HG03135 (cell line): ENCODE measurements around the gene PRKAG2.

Experiments used
- ATAC-seq: cut with Tn5 transposase; IDR thresholded peaks from one replicate; pipeline ENCODE4 v1.9.1; 2021; ENCODE audit warnings: mild to moderate bottlenecking, moderate library complexity; ENCODE audit not compliant: unreplicated experiment

Gene PRKAG2

GRCh38 chr7:151717918-151718317 is 159.0 kb downstream of the PRKAG2 start:
- ATAC-seq: no peak

GRCh38 chr7:151717415-151717814 is 159.5 kb downstream of the PRKAG2 start:
- ATAC-seq: no peak

DNA sequence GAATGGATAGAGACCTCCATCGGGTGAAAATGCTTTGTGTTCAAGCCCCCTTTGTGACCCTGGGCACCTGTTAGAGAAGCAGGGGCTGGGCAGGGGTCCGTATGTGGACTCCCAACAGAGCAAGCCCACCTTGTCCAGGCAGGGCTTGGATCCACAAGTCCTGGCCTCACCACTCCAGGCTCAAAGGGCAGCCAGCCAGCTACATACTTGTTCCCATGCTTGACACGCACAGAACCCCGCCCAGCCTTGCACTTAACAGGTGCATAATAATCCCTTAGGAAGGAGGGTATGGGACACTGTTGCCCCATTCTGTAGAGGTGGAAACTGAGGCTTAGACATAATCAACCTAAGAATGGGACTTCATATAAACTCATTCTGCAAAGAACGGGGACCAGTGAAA is 160.6 kb downstream of the PRKAG2 start:
- no peak for ATAC-seq

DNA sequence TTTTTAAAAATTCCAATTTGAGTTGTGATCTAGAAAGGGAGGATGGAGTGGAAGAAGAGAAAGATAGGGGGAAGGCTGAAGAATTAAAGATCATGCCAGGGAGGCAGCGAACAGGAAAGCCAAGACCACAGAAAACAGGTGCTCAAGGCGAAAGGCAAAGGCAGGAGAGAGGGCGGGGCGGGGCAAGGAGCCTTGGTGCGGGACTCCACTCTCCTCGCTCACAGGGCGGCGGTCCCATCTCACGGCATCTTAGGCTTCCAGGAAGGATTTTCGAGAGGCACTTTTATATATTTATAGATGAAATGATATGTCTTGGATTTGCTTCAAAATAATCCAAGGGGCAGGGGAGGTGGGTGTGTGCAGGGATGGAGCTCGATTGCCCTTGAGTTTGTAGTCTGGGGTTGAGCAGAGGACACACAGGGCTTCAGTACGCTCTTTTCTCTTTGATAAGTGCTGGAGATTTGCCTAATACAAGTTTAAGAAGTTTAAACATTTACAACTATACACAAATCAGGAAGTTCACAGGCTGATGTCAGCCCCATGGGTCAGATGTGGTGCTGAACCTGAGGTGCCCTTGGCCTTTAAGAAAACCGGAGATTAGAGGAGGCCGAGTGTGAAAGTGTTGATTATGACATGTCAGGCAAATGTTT is 161.1 kb downstream of the PRKAG2 start:
- ATAC-seq: no peak

DNA sequence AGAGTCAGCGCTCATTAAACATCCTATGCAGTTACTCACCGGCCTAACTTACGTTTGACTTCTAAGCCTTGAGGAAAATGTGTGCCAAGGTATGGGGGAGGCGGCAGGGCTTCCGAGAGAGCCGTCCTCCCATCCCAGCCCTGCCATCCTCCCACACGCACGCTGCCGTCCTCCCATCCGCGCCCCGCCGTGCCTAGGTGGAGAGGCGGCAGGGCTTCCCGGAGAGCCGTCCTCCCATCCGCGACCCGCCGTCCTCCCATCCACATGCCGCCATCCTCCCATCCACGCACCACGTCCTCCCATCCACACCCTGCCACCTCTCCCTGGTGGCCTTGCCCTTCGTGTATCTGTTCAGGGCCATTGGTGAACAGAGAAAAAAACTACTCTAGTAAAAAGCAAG is 162.7 kb downstream of the PRKAG2 start:
- no peak for ATAC-seq

DNA sequence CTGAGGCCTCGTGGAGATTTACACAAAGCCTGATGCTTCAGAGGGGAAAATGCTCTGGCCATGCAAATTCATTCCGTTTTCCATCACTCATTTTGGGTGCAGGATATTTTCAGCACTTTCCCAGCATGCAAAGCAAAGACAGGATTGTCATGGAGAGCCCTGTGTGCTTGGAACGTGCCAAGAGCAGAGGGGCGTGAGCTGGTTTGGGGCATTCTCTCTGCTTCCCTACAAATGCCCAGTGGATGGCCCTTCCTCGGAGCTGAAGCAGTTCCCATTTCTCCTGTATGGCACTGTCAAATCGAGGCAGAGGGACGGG is 164.1 kb downstream of the PRKAG2 start:
- ATAC-seq: no peak

- ATAC-seq: no peak
Measured at GRCh38 chr7:151711906-151712809, 164.8 kb downstream of the PRKAG2 start.

DNA sequence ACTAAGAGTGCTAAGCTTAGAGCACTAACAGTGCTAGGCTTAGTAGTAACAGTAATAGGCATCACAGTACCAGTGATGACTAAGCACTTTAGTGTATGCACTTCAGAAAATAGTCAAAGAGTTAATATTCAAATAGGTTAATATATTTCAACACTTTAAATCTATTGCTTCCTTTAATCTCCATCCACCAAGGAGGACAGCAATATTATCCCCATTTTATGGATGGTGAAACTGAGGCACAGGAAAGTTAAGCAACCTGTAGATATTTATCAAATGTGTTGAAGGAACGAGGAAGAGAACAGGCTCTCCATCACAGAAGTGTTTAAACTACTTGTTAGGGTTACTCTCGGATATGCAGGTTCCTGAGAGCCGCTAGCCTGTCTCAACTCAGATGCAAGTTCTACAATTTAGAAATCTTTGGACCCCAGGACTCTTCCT is 165.5 kb downstream of the PRKAG2 start:
- ATAC-seq: no peak

DNA sequence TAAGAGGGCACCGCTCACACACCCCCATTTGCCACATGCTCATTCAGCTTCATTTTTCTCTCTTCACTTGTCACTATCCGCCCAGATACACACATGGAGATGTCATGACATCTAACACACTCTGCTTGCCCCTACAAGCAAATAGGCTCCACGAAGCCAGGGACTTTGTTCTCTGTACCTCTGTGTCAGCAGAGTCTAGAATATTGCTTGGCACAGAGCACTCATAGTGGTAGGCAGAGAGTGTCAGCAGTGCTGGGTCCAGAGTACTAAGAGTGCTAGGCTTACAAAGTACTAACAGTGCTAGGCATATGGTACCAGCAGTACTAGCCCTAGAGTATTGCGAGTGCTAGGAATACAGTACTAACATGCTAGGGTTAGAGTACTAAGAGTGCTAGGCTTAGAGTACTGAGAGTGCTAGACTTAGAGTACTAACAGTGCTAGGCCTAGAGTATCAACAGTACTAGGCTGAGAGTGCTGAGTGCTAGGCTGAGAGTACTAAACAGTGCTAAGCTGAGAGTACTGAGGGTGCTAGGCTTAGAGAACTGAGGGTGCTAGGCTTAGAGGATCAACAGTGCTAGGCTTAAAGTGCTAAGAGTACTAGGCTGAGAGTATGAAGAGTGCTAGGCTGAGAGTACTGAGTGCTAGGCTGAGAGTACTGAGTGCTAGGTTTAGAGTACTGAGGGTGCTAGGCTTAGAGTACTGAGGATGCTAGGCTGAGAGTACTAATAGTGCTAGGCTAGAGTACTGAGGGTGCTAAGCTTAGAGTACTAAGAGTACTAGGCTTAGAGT is 166.1 kb downstream of the PRKAG2 start:
- no peak for ATAC-seq

GRCh38 chr7:151710121-151710640 is 166.7 kb downstream of the PRKAG2 start:
- no peak for ATAC-seq

DNA sequence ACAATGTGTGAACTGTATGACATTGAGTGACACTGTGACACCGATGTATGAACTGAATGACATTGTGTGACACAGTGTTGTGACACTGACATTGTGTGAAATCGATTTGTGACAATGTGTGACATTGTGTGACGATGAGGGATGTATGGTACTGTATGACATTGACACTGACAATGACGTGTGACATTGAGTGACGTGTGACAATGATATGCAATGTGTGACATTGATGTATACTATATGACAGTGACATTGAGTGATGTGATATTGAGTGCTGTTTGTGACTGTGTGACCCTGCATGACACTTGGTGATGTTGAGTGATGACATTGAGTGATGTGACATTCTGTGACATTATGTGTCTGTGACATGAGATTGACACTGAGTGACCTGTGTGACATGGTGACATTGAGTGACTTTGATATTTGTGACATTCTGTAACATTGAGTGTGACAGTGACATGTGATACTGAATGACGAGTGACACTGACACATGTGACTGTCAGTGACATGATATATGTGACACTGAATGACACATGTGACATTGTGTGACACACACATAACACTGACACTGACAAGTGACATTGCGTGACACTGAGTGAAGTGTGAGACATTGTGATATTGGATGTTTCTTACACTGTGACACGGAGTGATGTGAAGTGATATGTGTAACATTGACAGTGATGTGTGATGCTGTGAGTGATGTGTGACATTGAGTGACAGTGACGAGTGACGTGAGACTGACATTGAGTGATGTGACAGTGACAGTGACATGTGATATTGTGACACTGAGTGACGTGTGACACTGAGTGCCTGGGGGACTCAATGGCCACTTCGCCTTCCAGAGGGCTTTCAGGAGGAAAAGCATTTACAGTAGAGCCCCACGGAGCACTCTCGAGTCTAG is 167.5 kb downstream of the PRKAG2 start:
- ATAC-seq: no peak

- no peak for ATAC-seq
Measured at GRCh38 chr7:151708610-151709009, 168.3 kb downstream of the PRKAG2 start.

DNA sequence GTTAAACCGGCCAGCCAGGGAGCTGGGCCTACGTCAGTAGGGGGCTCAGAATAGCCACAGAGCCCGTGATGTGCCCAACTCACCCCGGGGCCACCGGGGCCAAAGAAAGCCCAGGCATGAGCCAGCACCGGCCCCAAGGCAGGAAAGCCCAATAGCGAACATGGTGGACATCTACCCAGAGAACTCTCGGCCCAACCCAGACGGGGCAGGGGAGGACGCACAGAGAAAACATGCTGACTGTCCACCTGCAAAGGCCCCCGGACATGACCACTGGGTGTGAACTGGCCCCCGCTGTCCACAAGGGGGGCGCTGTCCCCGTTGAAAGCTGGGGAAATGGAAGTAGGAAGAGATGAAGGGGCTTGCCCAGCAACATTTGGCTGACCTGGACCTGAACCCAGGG is 169.2 kb downstream of the PRKAG2 start:
- no peak for ATAC-seq

DNA sequence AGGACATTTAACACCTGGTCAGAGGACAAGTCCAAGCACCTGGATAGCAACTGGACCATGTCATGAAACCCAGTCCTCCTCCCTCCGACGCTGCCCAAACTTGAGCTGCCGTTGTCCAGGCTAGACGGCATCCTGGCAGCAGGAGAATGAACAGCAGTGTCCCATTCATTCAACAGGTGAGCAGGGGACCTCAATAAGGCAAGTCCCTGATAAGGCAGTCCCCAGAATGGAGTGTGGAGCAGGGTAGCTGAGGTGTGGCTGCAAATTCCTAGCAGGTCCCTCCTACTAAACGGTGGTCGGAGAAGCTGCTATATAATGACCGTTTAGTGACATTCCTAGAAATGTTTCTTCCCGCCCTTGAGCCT is 169.8 kb downstream of the PRKAG2 start:
- no peak for ATAC-seq

DNA sequence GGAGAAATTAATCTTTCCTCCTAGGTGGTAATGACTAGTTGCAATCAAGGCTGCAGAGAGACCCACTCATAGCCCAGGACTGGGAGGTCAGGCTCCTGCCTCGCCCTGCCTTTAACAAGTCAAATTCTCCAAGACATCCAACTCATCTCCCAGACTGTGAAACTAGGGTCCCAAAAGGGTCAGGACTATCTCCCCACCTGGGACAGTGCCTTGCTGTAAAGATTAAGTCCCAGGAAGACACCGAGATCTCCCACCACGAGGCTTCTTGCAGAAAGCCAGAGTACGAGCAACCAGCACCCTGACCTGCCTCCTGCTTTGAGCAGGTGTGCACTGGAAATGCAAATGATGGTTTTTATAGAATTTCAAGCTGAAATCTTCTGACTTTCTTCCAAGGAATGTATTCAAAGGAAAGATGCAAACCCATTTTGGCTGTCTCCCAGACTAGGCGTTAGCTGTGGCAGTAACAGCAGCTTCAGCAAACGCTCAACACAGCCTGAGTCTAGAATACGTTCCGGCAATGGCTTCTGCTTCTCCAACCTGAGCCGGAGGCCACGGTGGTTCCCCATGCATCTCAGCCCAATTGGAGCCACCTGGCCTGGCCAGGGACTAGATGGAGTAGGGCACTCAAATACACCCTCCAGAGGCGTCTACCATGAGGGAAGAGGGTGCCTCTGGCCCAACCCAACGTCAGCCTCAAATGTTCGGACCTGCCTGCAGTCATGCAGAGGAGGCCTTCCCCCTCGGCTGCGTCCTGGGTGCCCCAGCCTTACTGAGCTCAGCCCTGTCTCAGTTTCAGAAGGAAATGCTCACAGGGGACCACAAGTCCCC is 170.4 kb downstream of the PRKAG2 start:
- no peak for ATAC-seq

DNA sequence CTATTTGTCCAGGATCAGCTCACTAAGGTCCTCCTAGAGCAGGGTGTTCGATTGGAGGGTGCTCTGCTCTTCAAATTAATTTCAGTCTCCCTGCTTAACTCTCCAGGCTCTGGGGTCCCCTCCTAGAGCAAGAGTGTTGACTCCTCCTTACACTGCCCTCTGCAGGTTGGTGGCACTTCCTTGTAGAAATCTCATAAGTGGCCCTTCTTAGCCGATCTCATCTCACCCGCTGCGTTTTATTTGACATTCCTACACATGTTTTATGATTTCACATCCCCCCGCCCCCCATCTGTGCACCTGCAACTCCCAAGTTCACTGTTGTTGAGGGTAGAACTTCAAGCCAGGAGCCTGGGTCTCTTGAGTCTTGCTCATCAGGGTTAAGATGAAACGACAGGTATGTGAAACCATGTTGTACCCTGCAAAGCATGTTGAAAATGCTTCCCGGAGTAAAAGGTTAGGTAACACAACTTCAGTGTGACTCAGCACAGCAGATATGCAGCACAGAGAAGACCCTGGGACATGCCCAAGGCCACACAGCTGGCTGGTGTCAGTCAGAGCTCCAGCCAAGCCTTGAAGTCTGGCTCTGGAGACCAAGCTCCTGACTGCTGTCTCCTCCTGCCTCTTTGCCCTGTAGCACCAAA is 171.2 kb downstream of the PRKAG2 start:
- ATAC-seq: no peak

GRCh38 chr7:151704960-151705635 is 171.8 kb downstream of the PRKAG2 start:
- no peak for ATAC-seq

DNA sequence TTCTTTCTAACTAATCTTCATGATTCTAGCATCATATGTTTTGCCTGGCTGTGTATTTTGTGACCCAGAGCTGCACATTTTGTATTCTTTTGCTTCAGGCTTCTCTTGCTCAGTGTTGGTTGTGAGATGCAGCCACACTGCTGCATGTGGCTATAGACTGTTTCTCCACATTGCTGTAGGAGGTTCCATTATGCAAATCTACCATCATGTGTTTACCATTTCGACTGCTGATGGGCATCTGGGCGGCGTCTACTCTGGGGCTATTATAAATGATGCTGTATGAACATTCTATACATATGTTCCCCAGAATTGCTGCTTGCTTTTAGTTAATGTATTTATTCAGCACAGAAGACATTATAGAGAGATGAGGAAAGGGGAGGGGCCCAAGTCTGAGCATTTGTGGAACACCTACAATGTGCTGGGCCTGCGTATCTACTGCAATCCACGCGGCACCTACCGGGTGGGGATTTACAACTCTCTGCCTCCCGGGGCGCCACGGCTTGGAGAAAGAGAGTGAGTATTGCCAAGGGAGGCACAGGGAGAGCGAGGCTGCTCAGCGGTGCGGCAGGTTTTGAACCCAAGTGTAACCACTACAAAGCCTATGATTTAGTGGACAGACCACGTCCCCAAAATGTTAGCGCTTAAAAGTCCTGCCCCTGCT is 172.5 kb downstream of the PRKAG2 start:
- no peak for ATAC-seq
